T-helper 2 cell treated with Interferon-gamma antibody and Interleukin-4, amounts not matched to agents 5 μg/mL and 100 μg/mL, for 36 hours (primary cell): ENCODE results near the gene RCE1.

Experiments
- DNase-seq: peaks from one replicate; pipeline ENCODE4 v3.0.0; 2021; ENCODE audit warnings: low spot score
- H3K27ac Mint-ChIP-seq: one replicate; pipeline ENCODE4 v1.8.0; 2021; ENCODE audit warnings: mild to moderate bottlenecking, mixed read lengths
- H3K27me3 Mint-ChIP-seq: one replicate; pipeline ENCODE4 v1.8.0; 2021; ENCODE audit warnings: low read depth, mixed read lengths
- H3K36me3 Mint-ChIP-seq: one replicate; pipeline ENCODE4 v1.8.0; 2021; ENCODE audit warnings: low read depth, mixed read lengths
- H3K4me1 Mint-ChIP-seq: one replicate; pipeline ENCODE4 v1.8.0; 2021; ENCODE audit warnings: low read depth, mixed read lengths
- H3K4me3 Mint-ChIP-seq: one replicate; pipeline ENCODE4 v1.8.0; 2022; ENCODE audit warnings: mild to moderate bottlenecking, moderate library complexity, mixed read lengths
- H3K9me3 Mint-ChIP-seq: one replicate; pipeline ENCODE4 v1.8.0; 2021; ENCODE audit warnings: mixed read lengths

Gene RCE1

DNA sequence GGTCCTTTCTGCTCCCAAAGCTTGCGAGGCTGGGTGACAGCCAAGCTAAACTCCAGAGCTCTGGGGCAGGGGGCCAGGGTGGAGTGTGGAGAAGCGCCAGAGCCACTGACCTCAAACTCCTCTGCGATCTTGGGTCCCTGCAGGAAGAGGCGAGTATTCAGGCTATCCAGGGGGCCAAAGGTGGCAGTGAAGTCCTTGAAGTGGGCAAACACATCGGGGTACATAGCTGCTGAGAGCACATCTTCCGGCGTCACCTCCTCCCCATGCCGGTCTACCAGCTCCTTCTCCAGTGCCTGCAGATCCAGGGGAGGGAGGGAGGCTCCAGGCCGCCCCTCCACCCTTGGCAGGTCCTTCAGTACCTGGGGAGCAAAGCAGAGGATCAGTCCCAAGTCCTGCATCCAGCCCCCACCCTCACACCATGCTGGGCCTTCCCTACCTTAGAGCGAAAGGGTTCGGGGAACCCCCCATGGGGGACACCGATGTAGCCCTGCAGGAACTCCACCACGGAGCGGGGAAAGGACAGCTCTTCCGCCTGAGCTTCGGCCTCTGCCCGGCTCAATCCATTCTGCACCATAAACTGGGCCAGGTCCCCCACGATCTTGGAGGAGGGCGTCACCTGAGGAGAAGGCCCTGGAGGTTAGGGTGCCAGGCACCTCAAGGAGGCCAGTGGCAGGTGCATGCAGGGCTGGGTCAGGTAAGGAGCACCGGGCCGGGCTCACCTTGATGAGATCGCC lies 6.4 kb downstream of the RCE1 start:
- no peak overlapping the region for H3K27ac Mint-ChIP-seq
- H3K9me3 Mint-ChIP-seq: no peaks in the 10 kb centered on the region
- H3K36me3 Mint-ChIP-seq: peaks cover 7% of the 10 kb centered on the region
- H3K4me1 Mint-ChIP-seq: peaks cover 13% of the 10 kb centered on the region
- H3K27me3 Mint-ChIP-seq: no peaks in the 10 kb centered on the region
- DNase-seq: no peak
- no peak overlapping the region for H3K4me3 Mint-ChIP-seq

DNA sequence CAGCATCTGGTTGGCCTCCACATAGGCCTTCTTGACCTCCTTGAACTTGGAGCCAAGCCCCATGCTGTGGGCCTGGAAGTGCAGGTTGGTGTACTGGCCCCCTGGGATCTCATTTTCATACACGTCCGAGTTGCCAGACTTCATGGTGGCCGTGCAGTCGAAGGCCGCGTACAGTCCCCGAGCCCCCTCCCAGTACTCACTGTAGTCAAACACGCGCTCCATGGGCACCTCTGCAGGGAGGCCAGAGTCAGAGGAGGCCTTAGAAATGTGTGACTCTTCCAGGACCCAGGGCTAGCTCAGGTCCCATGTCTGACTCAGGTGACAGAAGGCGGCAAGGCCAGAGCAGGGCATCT lies 7.0 kb downstream of the RCE1 start:
- Mint-ChIP-seq H3K36me3 (peaks cover 2% of the 10 kb centered on the region), H3K4me1 (peaks cover 11% of the 10 kb centered on the region), H3K4me3 (no peak overlapping the region), H3K9me3 (no peaks in the 10 kb centered on the region), H3K27me3 (no peaks in the 10 kb centered on the region), H3K27ac (no peak overlapping the region)
- DNase-seq: no peak

DNA sequence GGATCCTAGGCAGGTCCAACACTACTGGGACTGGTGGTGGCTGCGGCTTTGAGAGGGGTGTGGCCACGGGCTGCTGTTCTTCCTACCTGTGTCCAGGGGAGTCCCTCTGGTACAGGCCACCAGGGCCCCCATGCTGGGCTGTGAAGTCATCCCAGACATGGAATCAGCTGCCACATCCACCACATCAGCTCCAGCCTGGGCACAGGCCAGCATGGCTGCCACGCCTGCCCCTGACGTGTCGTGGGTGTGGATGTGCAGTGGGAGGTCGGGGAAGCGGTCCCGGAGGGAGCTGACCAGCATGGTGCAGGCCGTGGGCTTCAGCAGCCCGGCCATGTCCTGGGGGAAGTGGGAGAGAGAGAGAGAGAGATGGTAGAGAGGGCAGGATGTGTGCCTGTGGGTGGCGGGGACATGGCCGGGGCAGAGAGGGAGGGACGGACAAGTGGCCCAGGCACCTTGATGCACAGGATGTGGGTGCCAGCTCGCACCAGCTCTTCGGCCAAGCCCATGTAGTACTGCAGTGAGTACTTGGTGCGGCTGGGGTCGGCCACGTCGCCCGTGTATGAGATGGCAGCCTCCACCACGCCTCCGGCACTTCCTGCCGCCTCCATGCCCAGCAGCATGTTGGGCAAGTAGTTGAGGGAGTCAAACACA lies 7.5 kb downstream of the RCE1 start:
- Mint-ChIP-seq H3K4me3 (no peak overlapping the region), H3K27ac (no peak overlapping the region), H3K9me3 (no peaks in the 10 kb centered on the region), H3K36me3 (no peaks in the 10 kb centered on the region), H3K4me1 (peaks cover 12% of the 10 kb centered on the region), H3K27me3 (no peaks in the 10 kb centered on the region)
- DNase-seq: no peak

DNA sequence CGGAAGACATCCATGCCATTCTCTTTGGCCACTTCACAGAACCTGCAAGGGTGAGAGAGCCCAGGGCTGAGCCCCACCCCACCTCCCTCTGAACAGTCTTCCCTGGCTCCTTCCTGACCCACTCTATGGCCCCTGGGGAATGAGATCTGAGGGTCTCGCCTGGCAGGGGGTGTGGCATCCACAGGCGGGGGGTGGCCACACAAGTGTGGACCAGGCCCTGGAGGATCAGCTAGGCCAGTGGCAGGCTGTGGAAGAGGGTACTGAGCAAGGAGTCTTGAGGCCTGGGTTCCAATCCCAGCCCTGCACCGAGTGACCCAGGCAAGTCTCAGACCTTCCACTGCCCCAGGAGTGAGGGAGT lies 8.0 kb downstream of the RCE1 start:
- H3K27me3 Mint-ChIP-seq: no peaks in the 10 kb centered on the region
- no peaks in the 10 kb centered on the region for H3K9me3 Mint-ChIP-seq
- H3K4me3 Mint-ChIP-seq: no peak overlapping the region
- DNase-seq: no peak
- peaks cover 12% of the 10 kb centered on the region for H3K4me1 Mint-ChIP-seq
- no peak overlapping the region for H3K27ac Mint-ChIP-seq
- H3K36me3 Mint-ChIP-seq: no peaks in the 10 kb centered on the region

DNA sequence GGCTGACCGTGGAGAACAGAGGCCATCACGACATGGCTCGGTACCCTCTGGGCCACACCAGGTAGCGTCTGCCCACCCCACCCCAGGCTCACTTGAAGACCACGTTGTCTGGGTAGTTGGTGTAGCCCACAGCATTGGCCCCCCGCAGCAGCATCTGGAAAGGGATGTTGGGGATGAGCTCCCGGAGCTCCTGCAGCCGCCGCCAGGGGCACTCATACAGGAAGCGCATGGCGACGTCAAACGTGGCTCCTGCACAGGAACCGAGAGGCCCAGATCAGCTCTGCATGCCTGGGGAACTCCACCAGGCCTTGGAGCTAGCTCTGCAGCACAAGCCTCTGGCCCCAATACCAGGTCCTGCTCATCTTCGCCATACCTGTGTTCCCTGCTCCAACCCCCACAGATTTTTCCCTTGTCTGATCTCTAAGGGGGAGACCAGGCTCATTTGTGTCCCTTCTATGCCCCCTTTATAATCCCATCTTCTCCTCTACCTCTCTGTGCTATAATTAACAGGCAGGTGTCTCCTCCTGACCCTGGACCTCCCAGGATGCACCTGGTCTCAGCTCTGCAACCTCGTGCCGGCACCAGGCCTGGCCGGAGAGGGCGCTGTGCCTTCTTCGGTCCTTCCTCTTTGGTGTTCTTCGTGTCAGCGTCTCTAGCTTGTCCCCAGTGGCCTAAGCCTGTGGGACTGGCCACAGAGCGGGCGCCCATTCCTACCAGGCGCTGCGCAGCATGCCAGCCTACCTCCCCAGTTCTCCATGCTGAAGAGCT lies 8.6 kb downstream of the RCE1 start:
- DNase-seq: no peak

DNA sequence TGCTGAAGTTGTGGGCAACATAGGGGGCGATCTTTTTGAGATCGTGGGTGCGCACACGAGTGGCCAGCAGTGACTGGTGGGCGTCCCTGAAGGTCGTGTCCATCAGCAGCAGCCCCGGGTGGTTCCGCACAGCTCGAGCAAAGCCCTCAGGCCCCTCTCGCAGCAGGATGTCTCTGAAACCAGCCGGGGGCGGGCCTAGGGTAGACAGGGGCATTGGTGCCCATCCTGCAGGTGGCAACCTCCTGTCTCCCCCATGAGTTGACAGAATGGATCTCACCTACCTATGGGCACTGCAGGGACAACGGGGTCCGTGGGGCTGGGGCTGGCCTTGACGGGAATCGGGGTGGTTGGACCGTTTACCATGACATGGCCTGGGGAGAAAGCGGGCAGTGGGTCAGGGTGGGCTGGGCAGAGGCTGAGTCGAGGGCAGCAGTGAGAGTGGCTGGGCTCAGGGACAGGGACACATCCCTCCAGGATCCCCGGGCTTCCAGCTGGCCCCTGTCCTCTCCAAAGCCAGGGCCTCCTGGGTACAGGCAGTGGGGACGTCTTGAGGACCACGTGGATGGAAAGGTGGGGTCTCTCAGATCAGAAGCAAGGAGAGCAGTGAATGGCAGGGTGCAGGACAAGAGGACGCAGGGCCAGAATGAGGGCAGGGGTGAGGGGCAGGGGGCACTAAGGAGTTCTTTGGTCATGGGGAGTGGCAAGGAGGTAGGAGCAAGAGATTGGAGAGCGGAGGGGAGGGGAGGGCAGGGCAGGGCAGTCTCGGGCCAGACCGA lies 9.4 kb downstream of the RCE1 start:
- H3K27ac Mint-ChIP-seq: no peak overlapping the region
- H3K27me3 Mint-ChIP-seq: no peaks in the 10 kb centered on the region
- H3K4me3 Mint-ChIP-seq: no peak overlapping the region

More for the DNA sequence above, 8.6 kb downstream of the RCE1 start:
- Mint-ChIP-seq H3K4me1 (peaks cover 12% of the 10 kb centered on the region), H3K27ac (peak overlapping the region; percentile 78), H3K36me3 (no peaks in the 10 kb centered on the region), H3K27me3 (no peaks in the 10 kb centered on the region), H3K4me3 (peak overlapping the region; percentile 15), H3K9me3 (no peaks in the 10 kb centered on the region)

DNA sequence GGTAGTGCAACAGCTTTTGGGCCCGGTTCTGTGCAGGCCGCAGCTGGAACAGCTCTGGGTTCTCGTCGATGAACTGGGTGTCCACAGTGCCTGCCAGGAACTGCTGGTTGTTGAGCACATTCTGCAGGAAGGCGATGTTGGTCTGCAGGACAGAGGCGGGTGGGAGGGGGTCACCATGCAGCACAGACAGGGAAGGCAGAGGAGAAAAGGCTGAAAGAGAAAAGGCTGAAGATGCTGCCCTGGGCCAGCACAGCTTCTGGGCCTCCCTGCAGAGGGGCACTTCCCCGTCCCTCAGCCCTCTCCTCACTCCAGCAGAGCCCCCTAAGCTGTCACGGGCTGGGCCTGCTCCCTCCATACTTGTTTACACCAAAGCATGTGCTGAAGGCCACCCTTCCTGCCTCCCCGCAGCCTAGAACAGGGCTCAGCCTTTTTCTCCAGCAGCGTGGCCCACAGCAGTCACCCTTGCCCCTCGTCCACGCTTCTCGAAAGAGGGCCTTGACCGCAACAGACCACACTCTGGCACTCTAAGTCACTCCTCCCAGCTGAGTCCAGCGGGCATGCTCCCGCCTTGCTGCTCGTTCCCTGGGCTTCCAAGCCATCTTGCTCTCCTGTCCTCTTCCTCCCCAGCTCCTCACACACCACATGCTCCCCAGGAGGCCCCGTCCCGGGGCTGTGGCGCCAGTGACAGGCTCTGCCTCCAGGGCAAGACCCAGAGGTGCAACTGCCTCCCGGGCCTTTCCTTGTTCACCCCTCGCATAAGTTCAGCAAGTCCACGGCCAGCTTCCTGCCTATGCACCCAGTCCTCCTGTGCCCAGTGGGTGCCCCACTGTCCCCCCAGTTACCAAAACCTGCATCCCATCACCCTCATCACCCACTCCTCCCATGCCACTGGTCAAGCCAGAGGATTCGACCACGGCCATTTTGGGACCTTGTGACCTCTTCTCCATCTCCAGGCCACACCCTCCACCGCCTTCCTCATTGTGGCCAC lies 10.3 kb downstream of the RCE1 start:
- no peaks in the 10 kb centered on the region for H3K9me3 Mint-ChIP-seq

More for the DNA sequence above, 9.4 kb downstream of the RCE1 start:
- H3K4me1 Mint-ChIP-seq: peaks cover 12% of the 10 kb centered on the region
- H3K36me3 Mint-ChIP-seq: no peaks in the 10 kb centered on the region
- no peak for DNase-seq
- no peaks in the 10 kb centered on the region for H3K9me3 Mint-ChIP-seq

DNA sequence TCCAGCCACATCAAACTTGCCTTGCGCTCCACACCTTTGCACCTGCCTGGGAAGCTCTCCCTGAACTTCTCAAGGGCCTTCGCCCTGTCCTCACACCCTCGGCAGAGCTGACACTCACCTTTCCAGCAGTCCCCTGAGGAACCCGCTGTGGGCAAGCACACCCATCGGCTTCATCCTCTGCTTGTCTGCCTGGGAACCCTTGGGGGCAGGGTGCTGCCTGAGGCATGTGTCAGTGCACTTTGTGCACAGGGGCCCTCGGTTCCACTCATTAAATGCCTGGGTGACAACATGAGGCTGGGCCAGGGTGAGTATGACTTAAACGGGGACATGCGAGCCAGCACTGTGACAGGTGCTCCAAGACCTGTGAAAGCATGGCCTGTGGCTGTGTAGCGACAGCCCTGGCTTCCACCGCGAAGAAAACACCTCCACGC lies 11.0 kb downstream of the RCE1 start:
- Mint-ChIP-seq H3K4me3 (no peak overlapping the region), H3K36me3 (no peaks in the 10 kb centered on the region), H3K4me1 (peaks cover 12% of the 10 kb centered on the region), H3K27ac (peak overlapping the region; percentile 7), H3K9me3 (no peaks in the 10 kb centered on the region), H3K27me3 (no peaks in the 10 kb centered on the region)
- no peak for DNase-seq

More for the DNA sequence above, 10.3 kb downstream of the RCE1 start:
- no peak for DNase-seq
- Mint-ChIP-seq H3K4me3 (no peak overlapping the region), H3K36me3 (no peaks in the 10 kb centered on the region), H3K27ac (peak overlapping the region; percentile 7), H3K4me1 (peaks cover 12% of the 10 kb centered on the region), H3K27me3 (no peaks in the 10 kb centered on the region)

DNA sequence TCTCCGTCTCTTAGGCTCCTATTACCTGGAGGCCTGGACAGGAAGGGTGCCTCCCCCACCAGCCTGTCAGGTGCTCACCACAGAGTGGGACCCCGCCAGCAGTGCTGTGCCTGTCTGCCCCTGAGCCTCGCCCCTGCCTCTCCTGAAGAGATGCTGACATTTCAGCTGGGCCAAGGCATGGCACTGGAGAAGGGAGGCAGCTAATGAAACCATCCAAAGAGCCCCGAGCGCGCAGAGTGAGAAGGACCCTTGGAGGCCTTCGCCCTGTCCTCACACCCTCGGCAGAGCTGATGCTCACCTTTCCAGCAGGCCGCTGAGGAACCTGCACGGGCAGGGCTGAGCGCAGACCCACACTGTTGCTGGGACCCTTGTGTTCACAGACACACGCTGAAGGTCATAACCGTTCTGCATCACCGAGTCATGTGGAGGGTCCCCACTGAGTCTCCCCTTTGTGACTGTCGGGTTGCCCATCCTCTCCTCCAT lies 11.5 kb downstream of the RCE1 start:
- peak overlapping the region; percentile 76 for H3K27ac Mint-ChIP-seq
- DNase-seq: no peak
- peaks cover 12% of the 10 kb centered on the region for H3K4me1 Mint-ChIP-seq
- H3K27me3 Mint-ChIP-seq: no peaks in the 10 kb centered on the region
- no peaks in the 10 kb centered on the region for H3K36me3 Mint-ChIP-seq
- no peaks in the 10 kb centered on the region for H3K9me3 Mint-ChIP-seq
- peak overlapping the region; percentile 83 for H3K4me3 Mint-ChIP-seq

DNA sequence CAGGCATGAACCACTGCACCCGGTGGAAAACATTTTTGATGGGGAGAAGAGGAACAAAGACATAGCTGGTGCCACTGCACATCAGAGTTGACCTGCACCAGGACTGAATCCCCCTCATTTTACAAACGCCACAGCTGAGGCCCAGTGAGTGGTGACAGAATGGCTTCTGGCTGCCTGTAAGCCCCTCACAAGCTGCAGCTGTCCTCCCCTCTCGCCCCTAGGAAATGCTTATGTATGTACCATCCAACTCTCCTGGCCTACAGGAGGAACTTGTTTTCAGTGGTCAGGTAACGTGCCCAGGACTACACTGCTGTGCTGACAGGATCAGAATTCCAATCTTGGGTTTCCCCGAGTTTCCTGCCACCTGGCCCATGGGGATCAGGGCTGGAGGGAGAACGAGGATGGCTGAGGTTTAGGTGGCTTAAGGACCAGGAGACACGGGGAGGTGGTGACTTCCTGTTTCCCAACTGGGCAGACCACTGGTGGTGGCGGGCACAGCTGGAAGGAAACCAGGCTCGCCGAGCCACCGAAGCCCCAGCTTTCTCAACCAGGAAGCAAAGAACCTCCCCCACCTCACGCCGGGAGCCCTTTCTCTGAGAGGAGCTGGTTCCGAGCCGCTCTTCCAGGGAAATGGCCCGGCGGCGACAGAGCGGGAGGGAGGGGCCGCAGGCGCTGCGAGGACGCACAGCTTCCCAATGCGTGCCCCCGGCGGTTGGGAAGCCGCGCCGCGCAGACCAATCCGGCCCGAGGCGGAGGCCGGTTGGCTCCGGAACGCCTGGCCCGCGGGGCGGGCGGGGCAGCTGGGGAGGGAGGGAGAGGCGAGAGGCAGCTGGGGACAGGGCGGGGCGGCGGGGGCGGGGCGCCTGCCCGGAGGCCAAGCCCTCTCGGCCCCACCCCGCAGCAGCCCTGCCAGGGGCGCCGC lies 12.6 kb downstream of the RCE1 start:
- Mint-ChIP-seq H3K4me1 (peaks cover 12% of the 10 kb centered on the region), H3K27me3 (no peaks in the 10 kb centered on the region), H3K36me3 (no peaks in the 10 kb centered on the region), H3K4me3 (peak overlapping the region; percentile 92), H3K27ac (peak overlapping the region; percentile 93), H3K9me3 (no peaks in the 10 kb centered on the region)
- peak; percentile 92 for DNase-seq

DNA sequence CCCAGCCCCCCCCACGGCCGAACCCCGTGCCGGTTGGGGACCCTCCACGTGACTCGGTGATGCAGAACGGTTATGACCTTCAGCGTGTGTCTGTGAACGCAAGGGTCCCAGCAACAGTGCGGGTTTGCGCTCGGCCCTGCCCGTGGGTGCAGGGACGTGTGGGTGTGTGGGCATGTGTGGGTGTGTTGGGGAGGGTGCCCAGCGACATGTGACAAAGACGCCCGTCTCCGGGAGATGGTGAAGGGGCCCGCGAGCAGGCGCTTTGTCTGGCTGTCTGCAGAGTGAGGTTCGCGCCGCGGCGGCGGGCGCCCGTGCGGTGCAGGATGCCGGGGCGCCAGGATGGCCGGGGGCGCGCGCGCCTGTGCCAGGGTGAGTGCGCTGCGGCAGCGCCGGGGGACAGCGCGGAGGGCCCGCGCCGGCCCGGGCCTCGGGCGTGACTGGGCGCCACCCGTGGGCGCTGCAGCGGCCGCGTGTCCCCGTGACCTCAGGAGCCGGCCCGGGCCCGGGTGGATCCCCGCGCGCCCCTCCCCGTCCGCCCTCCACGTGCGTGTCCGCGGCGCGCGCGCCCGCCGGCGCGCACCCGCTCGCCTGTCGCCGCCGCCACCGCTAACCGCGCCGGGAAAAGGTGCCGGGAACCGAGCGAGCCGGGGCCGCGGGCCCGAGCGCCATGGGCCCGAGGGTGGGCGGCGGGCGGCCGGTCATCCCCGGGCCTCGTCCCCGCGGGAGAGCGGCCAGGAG lies 13.4 kb downstream of the RCE1 start, which contains the start of gene LRFN4:
LRFN4 (plus strand) TSS at position 569 of the 738 bp plus-strand sequence. CDS start 681 bp downstream, outside the sequence.
- Mint-ChIP-seq H3K27ac (peak within 1 kb of the TSS; percentile 93), H3K9me3 (no peaks in the 10 kb centered on the region), H3K27me3 (no peaks in the 10 kb centered on the region), H3K4me1 (peaks cover 9% of the 10 kb centered on the region), H3K36me3 (no peaks in the 10 kb centered on the region), H3K4me3 (peak within 1 kb of the TSS; percentile 92)
- no peak for DNase-seq
